Measurements from ENCODE around the gene PDK2. TPM values are rescaled to one million over a fixed set of nuclear protein-coding genes. Genes with fewer than 3 reads are reported as not detected.

PDK2 gene
- total and polyA plus RNA-seq, 2 of the 4 experiments (the other 2 are of a cell fraction): 26.7 to 104 TPM

DNA sequence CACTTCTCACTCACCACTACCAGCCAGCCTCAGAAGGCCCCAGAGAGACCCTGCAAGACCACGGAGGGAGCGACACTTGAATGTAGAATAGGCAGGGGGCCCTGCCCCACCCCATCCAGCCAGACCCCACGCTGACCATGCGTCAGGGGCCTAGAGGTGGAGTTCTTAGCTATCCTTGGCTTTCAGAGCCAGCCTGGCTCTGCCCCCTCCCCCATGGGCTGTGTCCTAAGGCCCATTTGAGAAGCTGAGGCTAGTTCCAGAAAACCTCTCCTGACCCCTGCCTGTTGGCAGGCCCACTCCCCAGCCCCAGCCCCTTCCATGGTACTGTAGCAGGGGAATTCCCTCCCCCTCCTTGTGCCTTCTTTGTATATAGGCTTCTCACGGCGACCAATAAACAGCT lies 5.1 kb upstream of the PDK2 start:
- Histone ChIP-seq H3K9me1 (ENCODE audit: insufficient read depth, low read length) (no peaks in the 10 kb centered on the region), H4K20me1 (ENCODE audit: insufficient read depth, low read length) (peaks cover 6% of the 10 kb centered on the region), H4K5ac (ENCODE audit: low read depth, low read length) (no peak overlapping the region), H3K27ac (ENCODE audit: insufficient read depth, low read length) (no peak overlapping the region), H4K8ac (ENCODE audit: low read depth in 2 of 2, low read length in 2 of 2) (no peak overlapping the region), H3K18ac (ENCODE audit: low read depth, low read length) (no peak overlapping the region), H3K4ac (ENCODE audit: low read depth, low read length) (no peak overlapping the region), H2BK20ac (ENCODE audit: low read depth, low read length) (no peak overlapping the region), H3K79me1 (ENCODE audit: low read depth in 1 of 2, low read length in 2 of 2) (peaks cover 0 to 10% of the 10 kb centered on the region in 2 experiments; a peak in 1 of 4 replicates), H3K36me3 (ENCODE audit: control insufficient read depth, insufficient read depth, low read length) (peaks cover 18% of the 10 kb centered on the region), H4K91ac (ENCODE audit: insufficient read depth, low read depth, low read length) (no peak overlapping the region), H3K56ac (ENCODE audit: extremely low read depth, insufficient read depth, low read length) (no peak overlapping the region), H3K4me1 (ENCODE audit: control insufficient read depth, insufficient read depth, low read length) (peaks cover 5% of the 10 kb centered on the region; the same call in 1 of the 2 replicates), H3K14ac (replicated peaks; ENCODE audit: low read depth, low read length) (no peak overlapping the region), H2AK5ac (ENCODE audit: low read depth, low read length) (no peak overlapping the region), H3K4me3 (ENCODE audit: insufficient read depth, low read depth, low read length) (no peak overlapping the region), H2BK15ac (ENCODE audit: low read depth, low read length) (no peak overlapping the region), H2AFZ (replicated peaks; ENCODE audit: low read length, poor library complexity) (no peak overlapping the region), H3K23ac (ENCODE audit: low read depth, low read length) (no peak overlapping the region), H3K4me2 (ENCODE audit: low read depth, low read length) (no peak overlapping the region), H2BK5ac (ENCODE audit: low read depth, low read length, poor library complexity, severe bottlenecking) (no peak overlapping the region), H2BK120ac (ENCODE audit: low read depth, low read length) (no peak overlapping the region), H3K9me3 (ENCODE audit: control insufficient read depth, insufficient read depth, low read length) (no peaks in the 10 kb centered on the region), H3K27me3 (ENCODE audit: control insufficient read depth, insufficient read depth, low read length) (no peaks in the 10 kb centered on the region), H2AK9ac (replicated peaks; ENCODE audit: low read depth, low read length, poor library complexity) (no peak overlapping the region), H3K9ac (ENCODE audit: low read depth, low read length) (no peak overlapping the region)
- intact Hi-C loops (cut with micrococcal nuclease): no loop called here
- no CpG with 5 or more reads among the region's 6 CpGs for WGBS, 2 experiments (ENCODE audit: extremely low coverage in 2 of 2, insufficient read length in 1 of 2)
- no TSS peak for BruUV-seq (replicated peaks)
- POLR2A ChIA-PET (ENCODE audit: unreplicated experiment): no interaction called here
- DNase-seq (no peak), ATAC-seq (ENCODE audit: low read depth) (no peak)
- CTCF ChIA-PET: no interaction called here
- no peak for TF ChIP-seq RCOR1 (IDR thresholded peaks at IDR 0.05; ENCODE audit: insufficient replicate concordance, low read length)
- no peak for TF ChIP-seq CEBPB (IDR thresholded peaks at IDR 0.05; ENCODE audit: low read depth, low read length)
- no peak for TF ChIP-seq BHLHE40 (IDR thresholded peaks at IDR 0.05; ENCODE audit: low read depth, low read length)
- no peak for TF ChIP-seq POLR2A (IDR thresholded peaks at IDR 0.05; ENCODE audit: low read depth, low read length)
- no peak for TF ChIP-seq MAFK (IDR thresholded peaks at IDR 0.05; ENCODE audit: low read depth, low read length)
- no peak for TF ChIP-seq NFE2L2 (IDR thresholded peaks at IDR 0.05; ENCODE audit: low read depth, low read length)
- TF ChIP-seq MAZ (IDR thresholded peaks at IDR 0.05; ENCODE audit: borderline replicate concordance, low read depth, low read length): no peak
- TF ChIP-seq RFX5 (IDR thresholded peaks at IDR 0.05; ENCODE audit: low read depth, low read length): no peak
- TF ChIP-seq, protein P1, sequence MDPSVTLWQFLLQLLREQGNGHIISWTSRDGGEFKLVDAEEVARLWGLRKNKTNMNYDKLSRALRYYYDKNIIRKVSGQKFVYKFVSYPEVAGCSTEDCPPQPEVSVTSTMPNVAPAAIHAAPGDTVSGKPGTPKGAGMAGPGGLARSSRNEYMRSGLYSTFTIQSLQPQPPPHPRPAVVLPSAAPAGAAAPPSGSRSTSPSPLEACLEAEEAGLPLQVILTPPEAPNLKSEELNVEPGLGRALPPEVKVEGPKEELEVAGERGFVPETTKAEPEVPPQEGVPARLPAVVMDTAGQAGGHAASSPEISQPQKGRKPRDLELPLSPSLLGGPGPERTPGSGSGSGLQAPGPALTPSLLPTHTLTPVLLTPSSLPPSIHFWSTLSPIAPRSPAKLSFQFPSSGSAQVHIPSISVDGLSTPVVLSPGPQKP (IDR thresholded peaks at IDR 0.05; ENCODE audit: borderline replicate concordance, low read depth, low read length): no peak
- TF ChIP-seq, protein P2, sequence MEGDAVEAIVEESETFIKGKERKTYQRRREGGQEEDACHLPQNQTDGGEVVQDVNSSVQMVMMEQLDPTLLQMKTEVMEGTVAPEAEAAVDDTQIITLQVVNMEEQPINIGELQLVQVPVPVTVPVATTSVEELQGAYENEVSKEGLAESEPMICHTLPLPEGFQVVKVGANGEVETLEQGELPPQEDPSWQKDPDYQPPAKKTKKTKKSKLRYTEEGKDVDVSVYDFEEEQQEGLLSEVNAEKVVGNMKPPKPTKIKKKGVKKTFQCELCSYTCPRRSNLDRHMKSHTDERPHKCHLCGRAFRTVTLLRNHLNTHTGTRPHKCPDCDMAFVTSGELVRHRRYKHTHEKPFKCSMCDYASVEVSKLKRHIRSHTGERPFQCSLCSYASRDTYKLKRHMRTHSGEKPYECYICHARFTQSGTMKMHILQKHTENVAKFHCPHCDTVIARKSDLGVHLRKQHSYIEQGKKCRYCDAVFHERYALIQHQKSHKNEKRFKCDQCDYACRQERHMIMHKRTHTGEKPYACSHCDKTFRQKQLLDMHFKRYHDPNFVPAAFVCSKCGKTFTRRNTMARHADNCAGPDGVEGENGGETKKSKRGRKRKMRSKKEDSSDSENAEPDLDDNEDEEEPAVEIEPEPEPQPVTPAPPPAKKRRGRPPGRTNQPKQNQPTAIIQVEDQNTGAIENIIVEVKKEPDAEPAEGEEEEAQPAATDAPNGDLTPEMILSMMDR (conservative IDR thresholded peaks at IDR 0.05; ENCODE audit: low read depth, low read length): no peak
- TF ChIP-seq RAD21 (IDR thresholded peaks at IDR 0.05; ENCODE audit: low read length): no peak
- TF ChIP-seq MXI1 (IDR thresholded peaks at IDR 0.05; ENCODE audit: borderline replicate concordance, low read depth, low read length): no peak
- no peak for TF ChIP-seq SMC3 (IDR thresholded peaks at IDR 0.05; ENCODE audit: low read depth, low read length)
- TF ChIP-seq, protein P3, sequence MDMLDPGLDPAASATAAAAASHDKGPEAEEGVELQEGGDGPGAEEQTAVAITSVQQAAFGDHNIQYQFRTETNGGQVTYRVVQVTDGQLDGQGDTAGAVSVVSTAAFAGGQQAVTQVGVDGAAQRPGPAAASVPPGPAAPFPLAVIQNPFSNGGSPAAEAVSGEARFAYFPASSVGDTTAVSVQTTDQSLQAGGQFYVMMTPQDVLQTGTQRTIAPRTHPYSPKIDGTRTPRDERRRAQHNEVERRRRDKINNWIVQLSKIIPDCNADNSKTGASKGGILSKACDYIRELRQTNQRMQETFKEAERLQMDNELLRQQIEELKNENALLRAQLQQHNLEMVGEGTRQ (IDR thresholded peaks at IDR 0.05; ENCODE audit: low read depth, low read length): no peak
- TF ChIP-seq FOS (IDR thresholded peaks at IDR 0.05; ENCODE audit: low read depth, low read length): no peak
- no peak for TF ChIP-seq CHD1 (IDR thresholded peaks at IDR 0.05; ENCODE audit: low read depth, low read length)
- dilution Hi-C loops (cut with HindIII; ENCODE audit: low sequenced_read_pairs, unreplicated experiment): no loop called here
- in situ Hi-C loops (cut with MboI; ENCODE audit: low sequenced_read_pairs): loop anchor here (5.0 kb wide), 1 partner anchor 207 kb away; no protein-coding TSS in a partner anchor
